Hematopoietic multipotent progenitor cell treated with erythropoietin and hydrocortisone succinate and interleukin-3 and kit ligand, for 15 days (in vitro differentiated cells): ENCODE data around the gene RANBP9.

Source experiments
- DNase-seq: peaks from one replicate; pipeline ENCODE4 v3.0.0-alpha.2; 2015; ENCODE audit warnings: low spot score

Gene RANBP9

GRCh38 chr6:13678255-13678983 is 33.2 kb downstream of the RANBP9 start:
- peak; percentile 83 for DNase-seq

GRCh38 chr6:13677878-13678254 is 33.8 kb downstream of the RANBP9 start:
- DNase-seq, result peak; percentile 49

- no peak for DNase-seq
Measured at GRCh38 chr6:13676551-13677156, 35.0 kb downstream of the RANBP9 start.

GRCh38 chr6:13674533-13675190 is 37.0 kb downstream of the RANBP9 start:
- peak; percentile 81 for DNase-seq

GRCh38 chr6:13673825-13674444 is 37.7 kb downstream of the RANBP9 start:
- DNase-seq, result no peak

- DNase-seq, result no peak
Measured at GRCh38 chr6:13673368-13673767, 38.3 kb downstream of the RANBP9 start.

- no peak for DNase-seq
Measured at GRCh38 chr6:13672904-13673303, 38.7 kb downstream of the RANBP9 start.

GRCh38 chr6:13671548-13672127 is 40.0 kb downstream of the RANBP9 start:
- no peak for DNase-seq

- DNase-seq, result no peak
Measured at GRCh38 chr6:13669476-13669875, 42.2 kb downstream of the RANBP9 start.

GRCh38 chr6:13668291-13668928 is 43.2 kb downstream of the RANBP9 start:
- DNase-seq, result peak; percentile 66

GRCh38 chr6:13667655-13668054 is 44.0 kb downstream of the RANBP9 start:
- no peak for DNase-seq

- DNase-seq, result peak; percentile 65
Measured at GRCh38 chr6:13666194-13667105, 45.2 kb downstream of the RANBP9 start.

- DNase-seq, result no peak
Measured at GRCh38 chr6:13664703-13665352, 46.8 kb downstream of the RANBP9 start.

- no peak for DNase-seq
Measured at GRCh38 chr6:13663986-13664385, 47.6 kb downstream of the RANBP9 start.

- DNase-seq, result no peak
Measured at GRCh38 chr6:13662651-13663334, 48.8 kb downstream of the RANBP9 start.

- DNase-seq, result no peak
Measured at GRCh38 chr6:13661647-13662046, 50.0 kb downstream of the RANBP9 start.

GRCh38 chr6:13660893-13661292 is 50.7 kb downstream of the RANBP9 start:
- DNase-seq, result no peak

- no peak for DNase-seq
Measured at GRCh38 chr6:13660273-13660672, 51.4 kb downstream of the RANBP9 start.

GRCh38 chr6:13655700-13656099 is 55.9 kb downstream of the RANBP9 start:
- no peak for DNase-seq

- DNase-seq, result no peak
Measured at GRCh38 chr6:13654496-13654895, 57.1 kb downstream of the RANBP9 start.
